SU-DHL-6 (cell line): Measurements from ENCODE around the gene YTHDF1.

ENCODE experiments used
- H2AFZ ChIP-seq: fragments of 200-600 bp; sonication (generic); 2 replicates; pipeline ENCODE4 v1.6.1; 2014; ENCODE audit warnings: low read depth, mild to moderate bottlenecking, moderate library complexity, mixed read lengths, antibody characterized with exemption, low read length; ENCODE audit not compliant: severe bottlenecking
- H3F3A ChIP-seq: fragments of 200-600 bp; shearing (Covaris generic); 2 replicates; pipeline ENCODE4 v1.6.0; 2016; ENCODE audit warnings: antibody characterized with exemption, mild to moderate bottlenecking; ENCODE audit not compliant: insufficient read depth
- H3K27ac ChIP-seq: fragments of 200-600 bp; sonication (generic); 2 replicates; pipeline ENCODE4 v1.5.1; 2016; ENCODE audit warnings: low read depth, mild to moderate bottlenecking, low read length, moderate library complexity, mixed read lengths
- H3K27me3 ChIP-seq: fragments of 200-600 bp; sonication (generic), shearing (Covaris generic); 2 replicates; pipeline ENCODE4 v1.6.0; 2014; ENCODE audit warnings: mild to moderate bottlenecking, low read length
- H3K36me3 ChIP-seq: fragments of 200-600 bp; sonication (generic); 2 replicates; pipeline ENCODE4 v1.6.1; 2014; ENCODE audit warnings: mild to moderate bottlenecking, low read length, mixed read lengths
- H3K4me2 ChIP-seq: fragments of 300-600, 200-600 bp; shearing (Covaris generic), sonication (generic); 2 replicates; pipeline ENCODE4 v1.6.0; 2014; ENCODE audit warnings: low read length, low read depth, mild to moderate bottlenecking; ENCODE audit not compliant: poor library complexity, severe bottlenecking
- H3K4me3 ChIP-seq: fragments of 200-600 bp; sonication (generic); 2 replicates; pipeline ENCODE4 v1.5.1; 2014; ENCODE audit warnings: antibody characterized with exemption, low read length, mild to moderate bottlenecking, mixed read lengths; ENCODE audit not compliant: insufficient read depth, poor library complexity, severe bottlenecking
- H3K79me2 ChIP-seq: fragments of 200-600 bp; sonication (generic); 2 replicates; pipeline ENCODE4 v1.6.1; 2014; ENCODE audit warnings: mild to moderate bottlenecking, low read length, moderate library complexity; ENCODE audit not compliant: insufficient read depth
- H3K9ac ChIP-seq: fragments of 200-600 bp; sonication (generic); 2 replicates; pipeline ENCODE4 v1.7.0; 2014; ENCODE audit warnings: mild to moderate bottlenecking, low read length
- H3K9me2 ChIP-seq: fragments of 200-600 bp; sonication (generic); replicated peaks from 2 replicates; pipeline ENCODE4 v1.6.1; 2014; ENCODE audit warnings: low read length; ENCODE audit not compliant: insufficient read depth
- H3K9me3 ChIP-seq: fragments of 200-600 bp; sonication (generic); 2 replicates; pipeline ENCODE4 v1.6.1; 2014; ENCODE audit warnings: low read length, mixed read lengths; ENCODE audit not compliant: insufficient read depth
- H4K20me1 ChIP-seq: fragments of 200-600 bp; sonication (generic); 2 replicates; pipeline ENCODE4 v1.6.1; 2014; ENCODE audit warnings: low read depth, mild to moderate bottlenecking, antibody characterized with exemption, low read length, moderate library complexity, mixed read lengths
- EZH2phosphoT487 ChIP-seq: fragments of 200-600 bp; sonication (generic), shearing (Covaris generic); conservative IDR thresholded peaks from 2 replicates; pipeline ENCODE4 v1.6.1; 2018; ENCODE audit warnings: mild to moderate bottlenecking, antibody characterized with exemption, low read length, moderate library complexity, mixed read lengths
- TF ChIP-seq, protein P1 (sequence below): fragments of 200-600 bp; sonication (generic); IDR thresholded peaks from one replicate; pipeline ENCODE4 v1.5.1; 2017; ENCODE audit warnings: antibody characterized with exemption, mild to moderate bottlenecking, low read length, moderate library complexity; ENCODE audit not compliant: insufficient read depth, poor library complexity, severe bottlenecking

Gene YTHDF1

DNA sequence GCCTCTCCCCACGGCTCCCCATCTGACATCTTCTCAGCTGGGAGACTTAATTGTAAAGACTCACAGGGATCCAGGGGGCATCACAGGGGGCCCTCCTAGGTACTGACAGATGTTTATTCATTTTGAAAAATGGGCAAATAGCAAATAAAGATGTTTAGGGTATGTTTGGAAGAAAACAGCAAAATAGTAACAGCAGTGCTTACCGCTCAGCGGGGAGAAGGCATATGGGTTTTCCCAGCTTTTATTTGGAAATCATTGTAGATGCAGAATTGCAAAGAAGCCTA, 17.1 kb upstream of the YTHDF1 start:
- no peak overlapping the region for H3K27ac ChIP-seq
- H3K4me2 ChIP-seq = no peak overlapping the region

DNA sequence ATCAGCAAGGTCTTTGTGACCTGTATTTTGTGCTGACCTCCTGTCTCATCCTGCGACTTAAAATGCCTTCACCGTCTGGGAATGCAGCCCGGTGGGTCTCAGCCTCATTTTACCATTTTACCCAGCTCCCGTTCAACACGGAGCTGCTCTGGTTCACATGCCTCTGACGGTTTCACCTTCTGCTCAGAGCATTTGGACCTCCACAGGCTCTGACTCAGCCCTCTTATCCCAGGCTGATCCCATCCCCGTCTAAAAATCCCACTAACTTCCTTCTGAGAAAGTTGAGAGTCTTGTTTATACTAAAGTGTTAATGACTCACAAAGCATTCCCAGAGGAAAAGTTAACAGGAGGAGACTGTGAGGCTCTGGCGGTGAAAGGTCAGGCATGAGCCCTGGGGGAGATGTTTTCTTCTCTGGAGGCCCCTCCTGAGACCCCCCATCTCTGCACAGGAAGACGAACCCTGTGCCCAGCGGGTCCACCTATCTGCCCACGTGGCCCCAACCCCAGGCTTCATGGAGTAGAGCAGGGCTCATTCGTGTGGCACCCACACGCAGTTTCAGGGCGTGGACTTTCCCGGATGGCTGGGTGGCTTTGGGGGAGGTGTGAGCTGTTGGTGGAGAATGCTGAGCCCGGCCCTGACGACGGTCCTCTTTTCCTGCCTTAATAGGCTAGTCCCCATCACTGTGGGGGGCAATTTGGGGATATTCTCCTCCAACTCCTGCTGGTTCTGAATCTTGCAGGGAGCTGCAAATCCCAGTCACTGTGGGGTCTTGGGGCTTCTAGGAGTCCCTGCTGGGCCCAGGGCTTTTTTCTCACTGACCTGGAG, 16.5 kb upstream of the YTHDF1 start:
- Histone ChIP-seq H3K79me2 (no peaks in the 10 kb centered on the region), H3K36me3 (no peaks in the 10 kb centered on the region), H3K27me3 (no peaks in the 10 kb centered on the region), H3K27ac (no peak overlapping the region), H2AFZ (no peak overlapping the region), H4K20me1 (no peaks in the 10 kb centered on the region), H3K9me2 (no peaks in the 10 kb centered on the region), H3F3A (no peaks in the 10 kb centered on the region), H3K4me3 (no peak overlapping the region), H3K9ac (no peak overlapping the region), H3K4me2 (no peak overlapping the region), H3K9me3 (no peaks in the 10 kb centered on the region)
- no peak for TF ChIP-seq EZH2phosphoT487
- TF ChIP-seq, protein P1, sequence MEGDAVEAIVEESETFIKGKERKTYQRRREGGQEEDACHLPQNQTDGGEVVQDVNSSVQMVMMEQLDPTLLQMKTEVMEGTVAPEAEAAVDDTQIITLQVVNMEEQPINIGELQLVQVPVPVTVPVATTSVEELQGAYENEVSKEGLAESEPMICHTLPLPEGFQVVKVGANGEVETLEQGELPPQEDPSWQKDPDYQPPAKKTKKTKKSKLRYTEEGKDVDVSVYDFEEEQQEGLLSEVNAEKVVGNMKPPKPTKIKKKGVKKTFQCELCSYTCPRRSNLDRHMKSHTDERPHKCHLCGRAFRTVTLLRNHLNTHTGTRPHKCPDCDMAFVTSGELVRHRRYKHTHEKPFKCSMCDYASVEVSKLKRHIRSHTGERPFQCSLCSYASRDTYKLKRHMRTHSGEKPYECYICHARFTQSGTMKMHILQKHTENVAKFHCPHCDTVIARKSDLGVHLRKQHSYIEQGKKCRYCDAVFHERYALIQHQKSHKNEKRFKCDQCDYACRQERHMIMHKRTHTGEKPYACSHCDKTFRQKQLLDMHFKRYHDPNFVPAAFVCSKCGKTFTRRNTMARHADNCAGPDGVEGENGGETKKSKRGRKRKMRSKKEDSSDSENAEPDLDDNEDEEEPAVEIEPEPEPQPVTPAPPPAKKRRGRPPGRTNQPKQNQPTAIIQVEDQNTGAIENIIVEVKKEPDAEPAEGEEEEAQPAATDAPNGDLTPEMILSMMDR = no peak

More for the DNA sequence above, 17.1 kb upstream of the YTHDF1 start:
- Histone ChIP-seq H3K9me2 (no peaks in the 10 kb centered on the region), H3K36me3 (no peaks in the 10 kb centered on the region), H3K79me2 (no peaks in the 10 kb centered on the region), H3F3A (no peaks in the 10 kb centered on the region), H3K9me3 (no peaks in the 10 kb centered on the region), H2AFZ (no peak overlapping the region), H3K9ac (no peak overlapping the region), H3K4me3 (no peak overlapping the region), H4K20me1 (no peaks in the 10 kb centered on the region), H3K27me3 (no peaks in the 10 kb centered on the region)
- TF ChIP-seq, protein P1 = no peak
- no peak for TF ChIP-seq EZH2phosphoT487

DNA sequence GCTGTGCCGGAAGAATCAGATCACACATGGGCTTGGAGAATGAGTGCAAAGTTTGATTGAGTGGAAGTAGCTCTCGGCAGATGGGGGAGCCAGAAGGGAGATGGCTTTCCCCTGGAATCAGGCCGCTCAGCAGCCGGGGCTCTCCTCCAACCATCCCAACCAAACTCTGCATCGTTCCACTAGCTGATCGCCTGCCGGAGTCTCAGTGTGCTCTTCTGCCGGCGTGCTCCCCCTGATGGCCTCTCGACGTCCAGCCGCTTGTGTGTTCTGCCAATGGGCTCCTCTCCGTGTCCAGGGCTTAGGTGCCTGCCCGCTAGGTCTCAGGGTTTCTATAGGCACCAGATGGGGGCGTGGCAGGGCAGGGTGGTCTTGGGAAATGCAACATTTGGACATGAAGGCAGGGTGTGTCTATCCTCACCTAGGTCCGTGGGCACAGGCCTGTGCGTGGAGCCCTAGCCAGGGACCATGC, 14.9 kb upstream of the YTHDF1 start:
- Histone ChIP-seq H3K4me2 (no peak overlapping the region), H4K20me1 (no peaks in the 10 kb centered on the region)

More for the DNA sequence above, 14.9 kb upstream of the YTHDF1 start:
- H3F3A ChIP-seq = no peaks in the 10 kb centered on the region
- H3K27me3 ChIP-seq = no peaks in the 10 kb centered on the region
- H3K27ac ChIP-seq = no peak overlapping the region
- no peak overlapping the region for H2AFZ ChIP-seq
- no peaks in the 10 kb centered on the region for H3K36me3 ChIP-seq
- no peak overlapping the region for H3K4me3 ChIP-seq
- no peak for TF ChIP-seq EZH2phosphoT487
- TF ChIP-seq, protein P1 = no peak
- no peaks in the 10 kb centered on the region for H3K9me3 ChIP-seq
- H3K9me2 ChIP-seq = no peaks in the 10 kb centered on the region
- H3K9ac ChIP-seq = no peak overlapping the region
- no peaks in the 10 kb centered on the region for H3K79me2 ChIP-seq
